Stomach (tissue), 4 donors: ENCODE results near the gene CCDC12.

Source experiments
- POLR2A ChIP-seq, 4 donors: fragments of 450-650 bp; IDR thresholded peaks; one replicate each; pipeline ENCODE4 v1.6.1; 2016; ENCODE audit warnings: antibody characterized with exemption in 4 of 4, control low read depth in 2 of 4, mild to moderate bottlenecking in 1 of 4, moderate library complexity in 1 of 4
- TF ChIP-seq, protein P1 (sequence below), 7 experiments: fragments of 450-650 bp in 4 of 7; fragments of 200-600 bp in 3 of 7; sonication (generic) in 3 of 7; IDR thresholded peaks; one replicate each; pipeline ENCODE4 v1.5.1; 2016 to 2019; ENCODE audit warnings: antibody characterized with exemption in 7 of 7, control low read depth in 2 of 7, mild to moderate bottlenecking in 1 of 7

DNA sequence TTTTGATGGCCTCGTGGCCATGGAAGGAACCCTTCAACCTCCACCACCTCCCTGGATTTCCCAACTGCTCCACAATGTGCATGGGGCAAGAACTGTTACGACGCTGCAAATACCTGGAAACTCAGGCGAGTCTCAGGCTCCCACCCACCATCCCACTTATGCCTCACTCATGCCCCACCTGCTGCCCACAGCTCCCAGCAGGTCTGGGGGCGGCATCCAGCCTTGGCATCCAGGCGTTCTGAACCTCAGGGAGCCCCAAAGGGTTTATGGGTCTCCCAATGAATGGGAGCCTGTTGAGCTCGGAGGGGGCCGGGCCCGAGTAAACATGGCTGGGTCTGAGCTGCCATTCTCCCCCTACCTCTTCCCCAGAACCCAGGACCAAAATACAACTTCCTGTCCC lies 101.0 kb downstream of the CCDC12 start:
- TF ChIP-seq POLR2A (IDR thresholded peaks at IDR 0.05) = no peak
- TF ChIP-seq, protein P1, sequence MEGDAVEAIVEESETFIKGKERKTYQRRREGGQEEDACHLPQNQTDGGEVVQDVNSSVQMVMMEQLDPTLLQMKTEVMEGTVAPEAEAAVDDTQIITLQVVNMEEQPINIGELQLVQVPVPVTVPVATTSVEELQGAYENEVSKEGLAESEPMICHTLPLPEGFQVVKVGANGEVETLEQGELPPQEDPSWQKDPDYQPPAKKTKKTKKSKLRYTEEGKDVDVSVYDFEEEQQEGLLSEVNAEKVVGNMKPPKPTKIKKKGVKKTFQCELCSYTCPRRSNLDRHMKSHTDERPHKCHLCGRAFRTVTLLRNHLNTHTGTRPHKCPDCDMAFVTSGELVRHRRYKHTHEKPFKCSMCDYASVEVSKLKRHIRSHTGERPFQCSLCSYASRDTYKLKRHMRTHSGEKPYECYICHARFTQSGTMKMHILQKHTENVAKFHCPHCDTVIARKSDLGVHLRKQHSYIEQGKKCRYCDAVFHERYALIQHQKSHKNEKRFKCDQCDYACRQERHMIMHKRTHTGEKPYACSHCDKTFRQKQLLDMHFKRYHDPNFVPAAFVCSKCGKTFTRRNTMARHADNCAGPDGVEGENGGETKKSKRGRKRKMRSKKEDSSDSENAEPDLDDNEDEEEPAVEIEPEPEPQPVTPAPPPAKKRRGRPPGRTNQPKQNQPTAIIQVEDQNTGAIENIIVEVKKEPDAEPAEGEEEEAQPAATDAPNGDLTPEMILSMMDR (IDR thresholded peaks at IDR 0.05) = no peak
